SK-MEL-5 (cell line): ENCODE data around the gene APOA1. TPM values are rescaled to one million over a fixed set of nuclear protein-coding genes. Genes with fewer than 3 reads are reported as not detected.
"Not testable (repeated sequence)": the region's sequence is repeated elsewhere in the genome, so short reads cannot be mapped to it uniquely, and the experiment has no call there.

Experiments
- DNase-seq: peaks from one replicate; pipeline ENCODE4 v3.0.0-alpha.2; 2016; ENCODE audit warnings: low read depth, low spot score
- in situ Hi-C: cut with HindIII; loops from 2 replicates; pipeline ENCODE4 v1.10.0; 2016; ENCODE audit warnings: low sequenced_read_pairs, high pct_unique_total_duplicates, low pct_unique_long_range_greater_than_20kb
- total RNA-seq: library from RNA; depleted of rRNA; stranded (reverse); fragments of >200 nt; shearing (Covaris generic); gene quantifications from 2 replicates; pipeline ENCODE4 v1.2.3, GENCODE V29; 2014

The APOA1 gene
- total RNA-seq, 1 experiment from 2014 or later, result not detected

DNA sequence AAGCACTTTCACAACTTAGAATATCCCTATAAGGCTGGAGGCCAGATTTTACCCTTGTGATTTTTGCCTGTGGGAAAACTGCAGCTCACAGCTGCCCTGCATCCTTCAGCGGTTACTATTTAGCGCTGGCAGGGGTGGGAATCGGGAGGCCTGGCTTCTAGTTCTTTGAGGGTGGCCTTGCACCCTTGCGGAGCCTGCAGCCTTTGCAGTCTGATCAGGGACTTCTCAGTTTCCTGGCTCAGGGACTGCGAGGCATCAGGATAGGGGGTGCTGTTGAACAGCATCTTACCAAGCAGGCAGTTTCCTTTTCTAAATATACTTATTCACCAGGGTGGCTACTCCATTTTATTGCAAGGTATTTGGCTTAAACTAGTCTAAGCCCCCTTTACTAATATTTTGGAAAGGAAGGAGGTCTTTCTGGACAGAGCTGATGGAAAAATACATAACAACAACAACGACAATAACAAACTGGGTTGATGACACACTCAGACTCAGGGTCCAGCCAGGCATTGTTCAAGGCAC lies 2.9 kb upstream of the APOA1 start:
- no peak for DNase-seq
- in situ Hi-C loops, result no loop called here

DNA sequence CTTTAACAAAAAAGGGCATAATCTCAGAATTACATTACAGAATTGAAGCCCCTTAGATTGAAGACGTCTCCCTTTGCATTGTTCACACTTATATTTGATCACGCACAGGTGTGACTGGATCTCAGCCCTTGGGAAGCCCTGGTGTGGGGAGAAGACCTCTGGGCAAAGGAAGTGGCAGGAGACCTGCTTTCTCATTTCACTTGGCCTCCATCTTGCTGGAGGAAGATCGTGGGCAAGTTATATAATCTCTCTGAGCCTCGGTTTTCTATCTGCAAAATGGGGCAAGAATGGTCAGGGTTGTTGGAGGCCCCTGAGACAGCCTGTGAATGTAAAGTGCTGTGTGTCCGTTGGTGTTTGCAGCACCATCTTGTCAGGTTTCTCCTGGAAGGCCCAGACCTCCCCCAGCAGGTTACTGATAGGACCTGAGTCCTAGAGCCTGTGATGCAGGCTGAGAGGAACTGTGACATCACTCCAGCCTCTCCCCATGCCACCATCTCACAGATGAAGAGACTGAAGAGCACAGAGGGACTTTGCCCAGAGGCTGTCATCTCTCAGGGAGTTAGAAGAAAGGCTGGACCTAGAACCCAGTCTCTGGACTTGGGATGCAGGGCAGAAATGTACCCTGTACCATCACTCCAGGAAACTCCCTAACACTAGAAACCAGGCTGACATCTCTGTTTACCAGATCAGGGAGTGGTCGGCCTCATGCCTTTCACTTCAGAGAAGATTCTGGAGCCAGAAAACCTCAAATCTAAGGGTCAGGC lies 1.1 kb upstream of the APOA1 start:
- DNase-seq, result no peak
- in situ Hi-C loops, result no loop called here

- DNase-seq, result no peak
- in situ Hi-C loops, result no loop called here
Measured at GRCh38 chr11:116836632-116836991, 810 bp downstream of the APOA1 start.

- in situ Hi-C loops, result no loop called here
- peak; percentile 85 for DNase-seq
Measured at GRCh38 chr11:116835791-116836631, 1.4 kb downstream of the APOA1 start.

DNA sequence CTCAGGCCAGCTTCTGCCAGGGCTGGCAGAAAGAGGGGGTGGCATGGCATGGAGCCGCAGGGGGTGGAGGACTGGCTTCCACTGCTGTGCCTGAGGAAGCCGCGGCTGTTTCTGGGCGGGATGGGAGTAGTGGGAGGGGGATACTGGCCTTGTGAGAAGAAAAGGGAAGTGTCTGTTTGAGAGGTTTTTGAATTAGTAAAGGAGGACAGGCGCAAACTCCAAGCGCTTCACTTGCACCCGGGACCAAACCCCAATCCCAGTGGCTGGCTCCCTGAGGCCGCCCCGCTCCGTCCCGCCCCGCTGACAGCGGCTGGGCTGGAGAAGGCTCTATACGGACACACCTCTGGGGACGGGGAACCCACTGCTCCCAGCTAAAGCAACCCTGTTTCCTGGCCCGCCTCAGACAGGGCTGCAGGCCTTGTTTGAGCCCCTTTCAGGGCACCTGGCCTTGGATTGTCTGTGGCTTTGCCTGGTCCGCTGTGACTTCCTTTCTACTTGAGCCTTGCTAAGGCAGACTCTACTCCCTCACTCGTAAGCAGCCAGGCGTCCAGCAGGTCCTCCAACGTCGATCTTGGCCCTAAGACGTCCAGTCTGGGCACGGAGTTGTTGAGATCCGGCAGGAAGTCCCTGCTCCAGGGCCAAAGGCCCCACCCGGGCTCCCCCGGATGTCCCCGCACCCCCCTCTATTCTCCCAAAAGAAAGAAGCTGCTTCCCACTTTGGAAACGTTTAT lies 2.2 kb downstream of the APOA1 start:
- no peak for DNase-seq
- in situ Hi-C loops, result no loop called here

GRCh38 chr11:116834535-116835041 lies 2.8 kb downstream of the APOA1 start:
- DNase-seq, in situ Hi-C loops: not testable (repeated sequence)

- in situ Hi-C loops, result no loop called here
- no peak for DNase-seq
Measured at GRCh38 chr11:116833816-116834534, 3.4 kb downstream of the APOA1 start.

DNA sequence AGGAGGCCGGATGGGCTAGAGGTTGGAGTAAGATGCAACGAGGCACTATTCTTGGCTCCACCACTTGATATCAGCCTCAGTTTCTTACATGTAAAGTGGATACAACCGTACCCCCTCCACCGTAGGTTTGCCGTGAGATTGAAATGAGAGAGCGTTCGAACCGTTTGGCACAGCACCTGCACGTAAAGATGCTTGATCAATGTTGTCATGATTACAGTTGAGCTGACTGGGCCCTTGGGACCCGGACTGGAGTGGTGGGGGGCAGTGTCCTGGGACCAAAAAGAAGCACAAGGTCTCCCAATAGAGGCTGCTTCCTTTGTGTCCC lies 4.0 kb downstream of the APOA1 start:
- in situ Hi-C loops, result no loop called here
- DNase-seq, result no peak

- DNase-seq, result no peak
- in situ Hi-C loops, result no loop called here
Measured at GRCh38 chr11:116832350-116833290, 4.8 kb downstream of the APOA1 start.

- in situ Hi-C loops, result no loop called here
- DNase-seq, result no peak
Measured at GRCh38 chr11:116831790-116832349, 5.6 kb downstream of the APOA1 start.

GRCh38 chr11:116830184-116830912 lies 7.1 kb downstream of the APOA1 start:
- DNase-seq, result no peak
- in situ Hi-C loops, result no loop called here

- no peak for DNase-seq
- in situ Hi-C loops, result no loop called here
Measured at GRCh38 chr11:116829525-116830183, 7.8 kb downstream of the APOA1 start, which contains the start of gene APOC3. APOC3 (plus strand) TSS chr11:116829907; CDS start chr11:116830583, 676 bp downstream.

DNA sequence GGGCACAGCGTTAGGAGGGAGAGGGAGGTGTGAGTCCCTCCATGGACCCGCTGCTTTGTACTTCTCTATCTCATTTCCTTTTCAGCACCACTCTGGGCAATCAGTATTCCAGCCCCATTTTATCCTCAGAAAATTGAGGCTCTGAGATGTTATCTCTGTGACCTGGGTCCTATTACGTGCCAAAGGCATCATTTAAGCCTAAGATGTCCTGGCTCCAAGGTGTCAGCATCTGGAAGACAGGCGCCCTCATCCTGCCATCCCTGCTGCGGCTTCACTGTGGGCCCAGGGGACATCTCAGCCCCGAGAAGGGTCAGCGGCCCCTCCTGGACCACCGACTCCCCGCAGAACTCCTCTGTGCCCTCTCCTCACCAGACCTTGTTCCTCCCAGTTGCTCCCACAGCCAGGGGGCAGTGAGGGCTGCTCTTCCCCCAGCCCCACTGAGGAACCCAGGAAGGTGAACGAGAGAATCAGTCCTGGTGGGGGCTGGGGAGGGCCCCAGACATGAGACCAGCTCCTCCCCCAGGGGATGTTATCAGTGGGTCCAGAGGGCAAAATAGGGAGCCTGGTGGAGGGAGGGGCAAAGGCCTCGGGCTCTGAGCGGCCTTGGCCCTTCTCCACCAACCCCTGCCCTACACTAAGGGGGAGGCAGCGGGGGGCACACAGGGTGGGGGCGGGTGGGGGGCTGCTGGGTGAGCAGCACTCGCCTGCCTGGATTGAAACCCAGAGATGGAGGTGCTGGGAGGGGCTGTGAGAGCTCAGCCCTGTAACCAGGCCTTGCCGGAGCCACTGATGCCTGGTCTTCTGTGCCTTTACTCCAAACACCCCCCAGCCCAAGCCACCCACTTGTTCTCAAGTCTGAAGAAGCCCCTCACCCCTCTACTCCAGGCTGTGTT lies 8.5 kb downstream of the APOA1 start:
- in situ Hi-C loops, result no loop called here
- no peak for DNase-seq

GRCh38 chr11:116827461-116827860 lies 10.0 kb downstream of the APOA1 start:
- DNase-seq, result no peak
- in situ Hi-C loops, result no loop called here
